ENCODE measurements around the gene HCN2. TPM values are rescaled to one million over a fixed set of nuclear protein-coding genes. Genes with fewer than 3 reads are reported as not detected.
"Not testable (repeated sequence)": the region's sequence is repeated elsewhere in the genome, so short reads cannot be mapped to it uniquely, and the experiment has no call there.

HCN2 gene
- total RNA-seq, 1 experiment from 2014 or later: 9.2 TPM

GRCh38 chr19:628168-628567 is 38.5 kb downstream of the HCN2 start:
- TF ChIP-seq ZNF121 (CRISPR knock-in tag; IDR thresholded peaks at IDR 0.05): no peak
- TF ChIP-seq HMGA2 (CRISPR knock-in tag; IDR thresholded peaks at IDR 0.05): no peak
- TF ChIP-seq MYBL2 (CRISPR knock-in tag; IDR thresholded peaks at IDR 0.05): no peak
- TF ChIP-seq CDX4 (CRISPR knock-in tag; IDR thresholded peaks at IDR 0.05; ENCODE audit: borderline replicate concordance): no peak
- peak; percentile 76 for TF ChIP-seq CTCF (IDR thresholded peaks at IDR 0.05)
- TF ChIP-seq RORB (CRISPR knock-in tag; IDR thresholded peaks at IDR 0.05): no peak
- no peak for TF ChIP-seq ETV6 (CRISPR knock-in tag; IDR thresholded peaks at IDR 0.05)
- no peak for TF ChIP-seq TEAD4 (CRISPR knock-in tag; IDR thresholded peaks at IDR 0.05)
- TF ChIP-seq SMAD3 (CRISPR knock-in tag; IDR thresholded peaks at IDR 0.05; ENCODE audit: borderline replicate concordance): no peak
- no peak for TF ChIP-seq FOXP1 (CRISPR knock-in tag; IDR thresholded peaks at IDR 0.05; ENCODE audit: borderline replicate concordance)
- no peak for TF ChIP-seq ERG (CRISPR knock-in tag; IDR thresholded peaks at IDR 0.05)
- TF ChIP-seq ESRRA (CRISPR knock-in tag; IDR thresholded peaks at IDR 0.05; ENCODE audit: borderline replicate concordance): peak; percentile 87; the same call in 1 of the 2 replicates
- Mint-ChIP-seq H3K4me1 (peaks cover 6% of the 10 kb centered on the region), H3K36me3 (peaks cover 36% of the 10 kb centered on the region), H3K27me3 (ENCODE audit: low read depth) (no peaks in the 10 kb centered on the region), H3K4me3 (no peak overlapping the region), H3K27ac (peak overlapping the region; percentile 60; the same call in 1 of the 2 replicates), H3K9me3 (no peaks in the 10 kb centered on the region)
- POLR2A ChIA-PET: no interaction called here
- ATAC-seq: peak; percentile 59
- CTCF ChIA-PET: interaction anchor here (0.6 to 1.6 kb wide), 7 partner anchors 21 to 122 kb away, joined by 3 to 10 read pairs (median 3); no protein-coding TSS in a partner anchor
- peak; percentile 80 for DNase-seq (ENCODE audit: low spot score)

GRCh38 chr19:629515-629914 is 39.8 kb downstream of the HCN2 start:
- H3K27me3 Mint-ChIP-seq (ENCODE audit: low read depth); DNase-seq (ENCODE audit: low spot score); ATAC-seq; H3K4me3 Mint-ChIP-seq; H3K27ac Mint-ChIP-seq; H3K9me3 Mint-ChIP-seq; POLR2A ChIA-PET: not testable (repeated sequence)
- CTCF ChIA-PET: interaction anchor here (1.0 kb wide), 1 partner anchor 131 kb away, joined by 4 read pairs; no protein-coding TSS in a partner anchor
- Mint-ChIP-seq H3K36me3 (peaks cover 27% of the 10 kb centered on the region), H3K4me1 (peaks cover 13% of the 10 kb centered on the region)

GRCh38 chr19:629961-630714 is 40.5 kb downstream of the HCN2 start:
- CTCF ChIA-PET: interaction anchor here (1.1 kb wide), 1 partner anchor 104 kb away, joined by 4 read pairs; no protein-coding TSS in a partner anchor
- H3K4me3 Mint-ChIP-seq: no peak overlapping the region
- peaks cover 13% of the 10 kb centered on the region for H3K4me1 Mint-ChIP-seq
- POLR2A ChIA-PET: no interaction called here
- no peaks in the 10 kb centered on the region for H3K27me3 Mint-ChIP-seq (ENCODE audit: low read depth)
- H3K27ac Mint-ChIP-seq: no peak overlapping the region
- no peak for DNase-seq (ENCODE audit: low spot score)
- peaks cover 27% of the 10 kb centered on the region for H3K36me3 Mint-ChIP-seq
- no peak for ATAC-seq
- H3K9me3 Mint-ChIP-seq: no peaks in the 10 kb centered on the region
- no peak for TF ChIP-seq PRDM15 (CRISPR knock-in tag; IDR thresholded peaks at IDR 0.05)
- TF ChIP-seq EMX1 (CRISPR knock-in tag; IDR thresholded peaks at IDR 0.05): no peak
- no peak for TF ChIP-seq JAZF1 (CRISPR knock-in tag; IDR thresholded peaks at IDR 0.05)
- no peak for TF ChIP-seq TEAD1 (CRISPR knock-in tag; IDR thresholded peaks at IDR 0.05)
- no peak for TF ChIP-seq ZNF281 (CRISPR knock-in tag; IDR thresholded peaks at IDR 0.05)

All from WTC11 (cell line).